HCT116 (cell line): Measurements from ENCODE around the gene LPAR1. TPM values are rescaled to one million over a fixed set of nuclear protein-coding genes. Genes with fewer than 3 reads are reported as not detected.

Experiments used
- ATAC-seq: fragments of 200-7000 bp; cut with Tn5 transposase; 2 replicates; pipeline ENCODE4 v1.9.1; 2020; ENCODE audit warnings: mild to moderate bottlenecking, moderate library complexity
- BruUV-seq: library from RNA; stranded (reverse); fragments of 400-500 nt; replicated peaks from 2 replicates; lab custom pipeline; 2021; lab: Mats Ljungman, UMichigan
- CTCF ChIA-PET: fragments of 300-600 bp; sonication (Branson Sonifier 250); formaldehyde crosslinking; loops from one replicate; lab custom pipeline; 2021; ENCODE audit warnings: antibody characterized with exemption; lab: Charles Lee
- POLR2A ChIA-PET: fragments of 300-600, 350-600 bp; sonication (Branson Sonifier 250); formaldehyde crosslinking; loops from one replicate; lab custom pipeline; 2021; ENCODE audit warnings: antibody characterized with exemption; lab: Charles Lee
- RAD21 ChIA-PET, 2 experiments: fragments of 300-600 bp; sonication (Branson Sonifier 250); formaldehyde crosslinking; loops; one replicate each; lab custom pipeline; 2023; ENCODE audit warnings: low total read pairs in 2 of 2; ENCODE audit not compliant: uncharacterized antibody in 2 of 2, unreplicated experiment in 2 of 2, low non-redundant PET in 1 of 2; lab: Charles Lee
- DNase-seq: peaks from one replicate; pipeline ENCODE4 v3.0.0-alpha.2; 2010; ENCODE audit warnings: low read depth, low spot score
- H2AFZ ChIP-seq: fragments of 200-600 bp; shearing (Covaris generic), sonication (generic); 2 replicates; pipeline ENCODE4 v1.6.1; 2017; ENCODE audit warnings: low read depth, mixed run types, mixed read lengths, antibody characterized with exemption, low read length; ENCODE audit not compliant: poor library complexity, severe bottlenecking
- H3K27ac ChIP-seq: 2 replicates; pipeline ENCODE4 v1.5.1; 2012; ENCODE audit warnings: low read depth, low read length
- H3K27me3 ChIP-seq: fragments of 200-600 bp; sonication (generic); 2 replicates; pipeline ENCODE4 v1.6.1; 2016; ENCODE audit warnings: mixed run types, low read length, mixed read lengths; ENCODE audit not compliant: insufficient read depth
- H3K36me3 ChIP-seq, 2 experiments: fragments of 200-500 bp in 1 of 2; fragments of 200-600 bp in 1 of 2; sonication (Bioruptor generic) in 1 of 2; sonication (generic) in 1 of 2; 2 replicates each; pipeline versions ENCODE4 v1.5.1 to v1.6.1; 2014 to 2016; ENCODE audit warnings: low read length in 2 of 2, inconsistent platforms in 1 of 2, mixed read lengths in 1 of 2, mixed run types in 1 of 2; ENCODE audit not compliant: insufficient read depth in 2 of 2, control insufficient read depth in 1 of 2
- H3K4me1 ChIP-seq, 2 experiments: fragments of 200-600 bp in 1 of 2; sonication (generic) in 1 of 2; 2 replicates each; pipeline versions ENCODE4 v1.5.1 to v1.6.1; 2012 to 2017; ENCODE audit warnings: low read length in 2 of 2, inconsistent platforms in 1 of 2, mild to moderate bottlenecking in 1 of 2, mixed read lengths in 1 of 2, mixed run types in 1 of 2, moderate library complexity in 1 of 2; ENCODE audit not compliant: insufficient read depth in 2 of 2, control insufficient read depth in 1 of 2
- H3K4me2 ChIP-seq: fragments of 200-600 bp; sonication (generic); 2 replicates; pipeline ENCODE4 v1.6.1; 2017; ENCODE audit warnings: mixed run types, low read length, mixed read lengths
- H3K4me3 ChIP-seq, 2 experiments: fragments of 200-600 bp in 1 of 2; sonication (generic) in 1 of 2; replicated peaks in 1 of 2; 2 replicates each; pipeline ENCODE4 v1.5.1; 2011 to 2016; ENCODE audit warnings: low read length in 2 of 2, control low read depth in 1 of 2, low read depth in 1 of 2, mild to moderate bottlenecking in 1 of 2, mixed read lengths in 1 of 2, mixed run types in 1 of 2
- H3K79me2 ChIP-seq: fragments of 200-600 bp; sonication (generic); 2 replicates; pipeline ENCODE4 v1.6.1; 2017; ENCODE audit warnings: mild to moderate bottlenecking, mixed run types, low read length, moderate library complexity, mixed read lengths; ENCODE audit not compliant: insufficient read depth
- H3K9ac ChIP-seq: fragments of 200-600 bp; sonication (generic); 2 replicates; pipeline ENCODE4 v1.6.1; 2016; ENCODE audit warnings: low read length, mixed read lengths
- H3K9me2 ChIP-seq: fragments of 200-600 bp; sonication (generic), shearing (Covaris generic); 2 replicates; pipeline ENCODE4 v1.6.1; 2017; ENCODE audit warnings: mixed run types, mild to moderate bottlenecking, moderate library complexity; ENCODE audit not compliant: insufficient read depth
- H3K9me3 ChIP-seq, 2 experiments: fragments of 200-500 bp in 1 of 2; fragments of 200-600 bp in 1 of 2; sonication (Bioruptor generic) in 1 of 2; sonication (generic) in 1 of 2; 2 replicates each; pipeline ENCODE4 v1.6.1; 2014 to 2017; ENCODE audit warnings: low read length in 2 of 2, mixed read lengths in 2 of 2, inconsistent platforms in 1 of 2, low read depth in 1 of 2, mild to moderate bottlenecking in 1 of 2, mixed run types in 1 of 2, moderate library complexity in 1 of 2; ENCODE audit not compliant: control insufficient read depth in 1 of 2, insufficient read depth in 1 of 2
- H4K20me1 ChIP-seq: fragments of 200-600 bp; sonication (generic), shearing (Covaris generic); 2 replicates; pipeline ENCODE4 v1.6.1; 2017; ENCODE audit warnings: mixed run types, mild to moderate bottlenecking, moderate library complexity; ENCODE audit not compliant: insufficient read depth
- ATF3 ChIP-seq: IDR thresholded peaks from 2 replicates; pipeline ENCODE4 v1.6.1; 2012
- CBX3 ChIP-seq: IDR thresholded peaks from 2 replicates; pipeline ENCODE4 v1.6.1; 2012; ENCODE audit warnings: low read depth
- CEBPB ChIP-seq: IDR thresholded peaks from 2 replicates; pipeline ENCODE4 v1.6.1; 2012; ENCODE audit warnings: low read depth
- EGR1 ChIP-seq: IDR thresholded peaks from 2 replicates; pipeline ENCODE4 v1.6.1; 2012; ENCODE audit warnings: low read depth
- ELF1 ChIP-seq: IDR thresholded peaks from 2 replicates; pipeline ENCODE4 v1.6.1; 2012; ENCODE audit warnings: low read depth, borderline replicate concordance
- EZH2 ChIP-seq: fragments of 200-600 bp; sonication (generic); IDR thresholded peaks from 2 replicates; pipeline ENCODE4 v1.6.1; 2017; ENCODE audit warnings: antibody characterized with exemption, mixed run types
- EZH2phosphoT487 ChIP-seq: fragments of 200-600 bp; IDR thresholded peaks from 2 replicates; pipeline ENCODE4 v1.6.1; 2018; ENCODE audit warnings: antibody characterized with exemption, borderline replicate concordance
- FOSL1 ChIP-seq: IDR thresholded peaks from 2 replicates; pipeline ENCODE4 v1.6.1; 2012; ENCODE audit warnings: low read depth
- JUND ChIP-seq: IDR thresholded peaks from 2 replicates; pipeline ENCODE4 v1.6.1; 2012
- MAX ChIP-seq: IDR thresholded peaks from 2 replicates; pipeline ENCODE4 v1.6.1; 2012
- POLR2A ChIP-seq: IDR thresholded peaks from 2 replicates; pipeline ENCODE4 v1.7.0; 2011; ENCODE audit warnings: borderline replicate concordance; ENCODE audit not compliant: insufficient read depth, insufficient read length; ENCODE audit errors: extremely low read depth
- POLR2AphosphoS5 ChIP-seq: IDR thresholded peaks from 2 replicates; pipeline ENCODE4 v1.6.1; 2011; ENCODE audit warnings: mild to moderate bottlenecking, low read depth, low read length, moderate library complexity
- RAD21 ChIP-seq: IDR thresholded peaks from 2 replicates; pipeline ENCODE4 v1.6.1; 2012; ENCODE audit warnings: low read depth, mild to moderate bottlenecking
- REST ChIP-seq: IDR thresholded peaks from 2 replicates; pipeline ENCODE4 v1.6.1; 2012; ENCODE audit warnings: low read depth
- SIN3A ChIP-seq: IDR thresholded peaks from 2 replicates; pipeline ENCODE4 v1.6.1; 2012; ENCODE audit warnings: low read depth
- SP1 ChIP-seq: IDR thresholded peaks from 2 replicates; pipeline ENCODE4 v1.6.1; 2012; ENCODE audit warnings: low read depth
- SRF ChIP-seq: IDR thresholded peaks from 2 replicates; pipeline ENCODE4 v1.6.1; 2012; ENCODE audit warnings: low read depth
- TCF7L2 ChIP-seq: IDR thresholded peaks from 2 replicates; pipeline ENCODE4 v1.7.0; 2011; ENCODE audit warnings: borderline replicate concordance, inconsistent platforms; ENCODE audit not compliant: insufficient read depth, insufficient read length; ENCODE audit errors: extremely low read depth
- YY1 ChIP-seq: IDR thresholded peaks from 2 replicates; pipeline ENCODE4 v1.6.1; 2011; ENCODE audit warnings: low read length, low read depth, moderate library complexity, mild to moderate bottlenecking; ENCODE audit not compliant: insufficient replicate concordance; ENCODE audit errors: extremely low read depth
- ZBTB33 ChIP-seq: IDR thresholded peaks from 2 replicates; pipeline ENCODE4 v1.6.1; 2011; ENCODE audit warnings: mild to moderate bottlenecking, low read length, moderate library complexity; ENCODE audit not compliant: insufficient replicate concordance; ENCODE audit errors: extremely low read depth
- ZFX ChIP-seq: fragments of 450-650 bp; IDR thresholded peaks from 2 replicates; pipeline ENCODE4 v1.6.1; 2017
- ZNF274 ChIP-seq: fragments of 200-500 bp; sonication (Bioruptor generic); IDR thresholded peaks from 2 replicates; pipeline ENCODE4 v1.6.1; 2014; ENCODE audit warnings: mild to moderate bottlenecking, low read depth, low read length, inconsistent platforms
- intact Hi-C: fragments of 100-400 bp; cut with micrococcal nuclease; formaldehyde crosslinking; loops from 2 replicates; pipeline ENCODE4 v1.10.0; 2022
- total RNA-seq: library from RNA; stranded (reverse); gene quantifications from one replicate; pipeline ENCODE4 v1.2.1, GENCODE V29; 2021; ENCODE audit not compliant: unreplicated experiment

LPAR1 gene
- total RNA-seq, 1 experiment from 2014 or later = 7.4 TPM

- intact Hi-C loops = no loop called here
- Histone ChIP-seq H3K4me1 (peaks cover 10 to 13% of the 10 kb centered on the region in 2 experiments), H3K36me3 (no peaks in the 10 kb centered on the region), H4K20me1 (no peaks in the 10 kb centered on the region), H3K79me2 (no peaks in the 10 kb centered on the region), H3K9me2 (no peaks in the 10 kb centered on the region), H2AFZ (no peak overlapping the region), H3K4me3 (no peak overlapping the region), H3K4me2 (peak overlapping the region; percentile 45), H3K27me3 (no peaks in the 10 kb centered on the region), H3K27ac (peak overlapping the region; percentile 4; the same call in 1 of the 2 replicates), H3K9ac (no peak overlapping the region), H3K9me3 (no peaks in the 10 kb centered on the region)
- no TSS peak for BruUV-seq
- RAD21 ChIA-PET = no interaction called here
- CTCF ChIA-PET = no interaction called here
- DNase-seq (peak; percentile 79), ATAC-seq (peak; percentile 91)
- POLR2A ChIA-PET = no interaction called here
- TF ChIP-seq EGR1 (0 out of 2 replicates have a peak, but pooled peaks have one; percentile 34), CEBPB (peak; percentile 50), EZH2 (no peak), SIN3A (peak; percentile 82), RAD21 (peak; percentile 35; the same call in 1 of the 2 replicates), MAX (peak; percentile 91), FOSL1 (peak; percentile 84), REST (no peak), SP1 (peak; percentile 58), TCF7L2 (peak; percentile 83), POLR2AphosphoS5 (peak; percentile 22; the same call in 1 of the 2 replicates), ZFX (no peak), ELF1 (no peak), JUND (peak; percentile 75), ZNF274 (no peak), POLR2A (no peak), EZH2phosphoT487 (no peak), CBX3 (peak; percentile 89), YY1 (peak; percentile 76), ZBTB33 (no peak), SRF (peak; percentile 45; the same call in 1 of the 2 replicates), ATF3 (peak; percentile 26; the same call in 1 of the 2 replicates)
Observed at GRCh38 chr9:110977259-110977709, 61.0 kb downstream of the LPAR1 start.
